OCI-LY7 (cell line): Measurements from ENCODE around the gene ZNF22. TPM values are rescaled to one million over a fixed set of nuclear protein-coding genes. Genes with fewer than 3 reads are reported as not detected.

Experiments
- BruUV-seq: library from RNA; stranded (reverse); fragments of 400-500 nt; replicated peaks from 2 replicates; lab custom pipeline; 2021; lab: Mats Ljungman, UMichigan
- CTCF ChIA-PET: fragments of 300-600 bp; sonication (Branson Sonifier 250); formaldehyde crosslinking; loops from one replicate; lab custom pipeline; 2022; ENCODE audit warnings: antibody characterized with exemption; ENCODE audit not compliant: unreplicated experiment; lab: Charles Lee
- POLR2A ChIA-PET: fragments of 300-600 bp; sonication (Branson Sonifier 250); formaldehyde crosslinking; loops from one replicate; lab custom pipeline; 2022; ENCODE audit warnings: antibody characterized with exemption; lab: Charles Lee
- DNase-seq: peaks from one replicate; pipeline ENCODE4 v3.0.0-alpha.2; 2015; ENCODE audit warnings: low spot score
- H2AFZ ChIP-seq: fragments of 200-600 bp; sonication (generic), shearing (Covaris generic); 2 replicates; pipeline ENCODE4 v1.6.1; 2014; ENCODE audit warnings: mild to moderate bottlenecking, antibody characterized with exemption, low read length, moderate library complexity
- H3K27ac ChIP-seq: fragments of 200-600 bp; sonication (generic); 2 replicates; pipeline ENCODE4 v1.5.1; 2014; ENCODE audit warnings: mixed run types, low read depth, mild to moderate bottlenecking, moderate library complexity, low read length, inconsistent platforms; ENCODE audit not compliant: poor library complexity, severe bottlenecking
- H3K36me3 ChIP-seq: fragments of 200-600 bp; sonication (generic); 2 replicates; pipeline ENCODE4 v1.6.1; 2014; ENCODE audit warnings: mild to moderate bottlenecking, antibody characterized with exemption, low read length, moderate library complexity, mixed read lengths; ENCODE audit not compliant: insufficient read depth
- H3K4me1 ChIP-seq: fragments of 200-600 bp; sonication (generic); 2 replicates; pipeline ENCODE4 v1.5.1; 2014; ENCODE audit warnings: mild to moderate bottlenecking, low read length; ENCODE audit not compliant: insufficient read depth, poor library complexity, severe bottlenecking
- H3K4me2 ChIP-seq: fragments of 200-600 bp; sonication (generic); 2 replicates; pipeline ENCODE4 v1.6.1; 2014; ENCODE audit warnings: mild to moderate bottlenecking, low read length
- H3K4me3 ChIP-seq: fragments of 200-600 bp; sonication (generic); 2 replicates; pipeline ENCODE4 v1.5.1; 2014; ENCODE audit warnings: mild to moderate bottlenecking, low read depth, low read length; ENCODE audit not compliant: poor library complexity, severe bottlenecking
- H3K79me2 ChIP-seq: fragments of 200-600 bp; sonication (generic); 2 replicates; pipeline ENCODE4 v1.6.1; 2016; ENCODE audit warnings: low read depth, mild to moderate bottlenecking, low read length, moderate library complexity, mixed read lengths; ENCODE audit not compliant: insufficient read depth
- H3K9me2 ChIP-seq: fragments of 200-600 bp; sonication (generic); 2 replicates; pipeline ENCODE4 v1.6.1; 2016; ENCODE audit warnings: mild to moderate bottlenecking, low read length, mixed read lengths; ENCODE audit not compliant: insufficient read depth
- H3K9me3 ChIP-seq: fragments of 200-600 bp; sonication (generic); 2 replicates; pipeline ENCODE4 v1.6.1; 2014; ENCODE audit warnings: mild to moderate bottlenecking, mixed run types, low read length, mixed read lengths
- H4K20me1 ChIP-seq: fragments of 200-600 bp; sonication (generic); 2 replicates; pipeline ENCODE4 v1.6.1; 2014; ENCODE audit warnings: mild to moderate bottlenecking, antibody characterized with exemption, low read length, moderate library complexity, mixed read lengths; ENCODE audit not compliant: insufficient read depth
- CTCF ChIP-seq: fragments of 200-600 bp; sonication (generic); conservative IDR thresholded peaks from 2 replicates; pipeline ENCODE4 v1.5.1; 2014; ENCODE audit warnings: mild to moderate bottlenecking, antibody characterized with exemption, low read length, moderate library complexity, mixed read lengths
- EZH2phosphoT487 ChIP-seq: fragments of 200-600 bp; sonication (generic); IDR thresholded peaks from 2 replicates; pipeline ENCODE4 v1.6.1; 2018; ENCODE audit warnings: low read depth, borderline replicate concordance, mild to moderate bottlenecking, mixed run types, antibody characterized with exemption, low read length, moderate library complexity, mixed read lengths
- intact Hi-C: fragments of 100-400 bp; cut with micrococcal nuclease; formaldehyde crosslinking; loops from one replicate; pipeline ENCODE4 v1.10.0; 2022; ENCODE audit not compliant: unreplicated experiment
- total RNA-seq, 2 experiments: library from RNA; depleted of rRNA in 1 of 2; stranded (reverse); fragments of >200 nt in 1 of 2; shearing (Covaris generic) in 1 of 2; gene quantifications; 2 replicates each; pipeline ENCODE4 v1.2.3, GENCODE V29; 2014 to 2022

ZNF22 gene
- total RNA-seq, 2 experiments from 2014 or later: 33.3 to 46.6 TPM

GRCh38 chr10:45035673-45036072 is 35.0 kb downstream of the ZNF22 start:
- no peaks in the 10 kb centered on the region for H3K4me1 ChIP-seq
- intact Hi-C loops: no loop called here
- no peaks in the 10 kb centered on the region for H3K36me3 ChIP-seq
- no peak for TF ChIP-seq CTCF
- no peak for TF ChIP-seq EZH2phosphoT487
- H4K20me1 ChIP-seq: no peaks in the 10 kb centered on the region
- H2AFZ ChIP-seq: no peak overlapping the region
- no peaks in the 10 kb centered on the region for H3K9me2 ChIP-seq
- no peaks in the 10 kb centered on the region for H3K79me2 ChIP-seq
- no peak overlapping the region for H3K4me3 ChIP-seq
- DNase-seq: no peak
- H3K4me2 ChIP-seq: no peak overlapping the region
- no peaks in the 10 kb centered on the region for H3K9me3 ChIP-seq
- BruUV-seq: no TSS peak
- ChIA-PET POLR2A (no interaction called here), CTCF (no interaction called here)
- H3K27ac ChIP-seq: no peak overlapping the region

GRCh38 chr10:45040921-45041542 is 40.3 kb downstream of the ZNF22 start:
- H3K9me3 ChIP-seq: no peaks in the 10 kb centered on the region
- BruUV-seq: no TSS peak
- POLR2A ChIA-PET: interaction anchor here (0.6 to 0.7 kb wide), 3 partner anchors 58 to 664 kb away, joined by 3 read pairs; no protein-coding TSS in a partner anchor
- H3K79me2 ChIP-seq: no peaks in the 10 kb centered on the region
- H2AFZ ChIP-seq: no peak overlapping the region
- no peak for DNase-seq
- no peak overlapping the region for H3K4me3 ChIP-seq
- no peaks in the 10 kb centered on the region for H3K36me3 ChIP-seq
- H3K4me2 ChIP-seq: no peak overlapping the region
- intact Hi-C loops: no loop called here
- TF ChIP-seq EZH2phosphoT487: no peak
- no peak for TF ChIP-seq CTCF
- H3K4me1 ChIP-seq: no peaks in the 10 kb centered on the region
- H3K27ac ChIP-seq: no peak overlapping the region
- H4K20me1 ChIP-seq: no peaks in the 10 kb centered on the region
- CTCF ChIA-PET: no interaction called here
- H3K9me2 ChIP-seq: no peaks in the 10 kb centered on the region

- H3K4me2 ChIP-seq: no peak overlapping the region
- CTCF ChIA-PET: no interaction called here
- TF ChIP-seq CTCF (no peak), EZH2phosphoT487 (no peak)
- no peak for DNase-seq
- H2AFZ ChIP-seq: no peak overlapping the region
- H3K27ac ChIP-seq: no peak overlapping the region
- no peaks in the 10 kb centered on the region for H3K9me3 ChIP-seq
- intact Hi-C loops: no loop called here
- POLR2A ChIA-PET: interaction anchor here (0.6 kb wide), 1 partner anchor 345 kb away, joined by 3 read pairs; no protein-coding TSS in a partner anchor
- H3K9me2 ChIP-seq: no peaks in the 10 kb centered on the region
- H3K4me3 ChIP-seq: no peak overlapping the region
- H4K20me1 ChIP-seq: no peaks in the 10 kb centered on the region
- BruUV-seq: no TSS peak
- H3K4me1 ChIP-seq: no peaks in the 10 kb centered on the region
- H3K79me2 ChIP-seq: no peaks in the 10 kb centered on the region
- no peaks in the 10 kb centered on the region for H3K36me3 ChIP-seq
Observed at GRCh38 chr10:45044290-45044689, 43.6 kb downstream of the ZNF22 start.
